HCT116 (cell line): ENCODE results near the gene DYNC2H1. TPM values are rescaled to one million over a fixed set of nuclear protein-coding genes. Genes with fewer than 3 reads are reported as not detected.

Experiments
- ATAC-seq: fragments of 200-7000 bp; cut with Tn5 transposase; 2 replicates; pipeline ENCODE4 v1.9.1; 2020; ENCODE audit warnings: mild to moderate bottlenecking, moderate library complexity
- BruUV-seq: library from RNA; stranded (reverse); fragments of 400-500 nt; replicated peaks from 2 replicates; lab custom pipeline; 2021; lab: Mats Ljungman, UMichigan
- CTCF ChIA-PET: fragments of 300-600 bp; sonication (Branson Sonifier 250); formaldehyde crosslinking; loops from one replicate; lab custom pipeline; 2021; ENCODE audit warnings: antibody characterized with exemption; lab: Charles Lee
- POLR2A ChIA-PET: fragments of 300-600, 350-600 bp; sonication (Branson Sonifier 250); formaldehyde crosslinking; loops from one replicate; lab custom pipeline; 2021; ENCODE audit warnings: antibody characterized with exemption; lab: Charles Lee
- RAD21 ChIA-PET, 2 experiments: fragments of 300-600 bp; sonication (Branson Sonifier 250); formaldehyde crosslinking; loops; one replicate each; lab custom pipeline; 2023; ENCODE audit warnings: low total read pairs in 2 of 2; ENCODE audit not compliant: uncharacterized antibody in 2 of 2, unreplicated experiment in 2 of 2, low non-redundant PET in 1 of 2; lab: Charles Lee
- DNase-seq: peaks from one replicate; pipeline ENCODE4 v3.0.0-alpha.2; 2010; ENCODE audit warnings: low read depth, low spot score
- H2AFZ ChIP-seq: fragments of 200-600 bp; shearing (Covaris generic), sonication (generic); 2 replicates; pipeline ENCODE4 v1.6.1; 2017; ENCODE audit warnings: low read depth, mixed run types, mixed read lengths, antibody characterized with exemption, low read length; ENCODE audit not compliant: poor library complexity, severe bottlenecking
- H3K27ac ChIP-seq: 2 replicates; pipeline ENCODE4 v1.5.1; 2012; ENCODE audit warnings: low read depth, low read length
- H3K27me3 ChIP-seq: fragments of 200-600 bp; sonication (generic); 2 replicates; pipeline ENCODE4 v1.6.1; 2016; ENCODE audit warnings: mixed run types, low read length, mixed read lengths; ENCODE audit not compliant: insufficient read depth
- H3K36me3 ChIP-seq, 2 experiments: fragments of 200-500 bp in 1 of 2; fragments of 200-600 bp in 1 of 2; sonication (Bioruptor generic) in 1 of 2; sonication (generic) in 1 of 2; 2 replicates each; pipeline versions ENCODE4 v1.5.1 to v1.6.1; 2014 to 2016; ENCODE audit warnings: low read length in 2 of 2, inconsistent platforms in 1 of 2, mixed read lengths in 1 of 2, mixed run types in 1 of 2; ENCODE audit not compliant: insufficient read depth in 2 of 2, control insufficient read depth in 1 of 2
- H3K4me1 ChIP-seq, 2 experiments: fragments of 200-600 bp in 1 of 2; sonication (generic) in 1 of 2; 2 replicates each; pipeline versions ENCODE4 v1.5.1 to v1.6.1; 2012 to 2017; ENCODE audit warnings: low read length in 2 of 2, inconsistent platforms in 1 of 2, mild to moderate bottlenecking in 1 of 2, mixed read lengths in 1 of 2, mixed run types in 1 of 2, moderate library complexity in 1 of 2; ENCODE audit not compliant: insufficient read depth in 2 of 2, control insufficient read depth in 1 of 2
- H3K4me2 ChIP-seq: fragments of 200-600 bp; sonication (generic); 2 replicates; pipeline ENCODE4 v1.6.1; 2017; ENCODE audit warnings: mixed run types, low read length, mixed read lengths
- H3K4me3 ChIP-seq, 2 experiments: fragments of 200-600 bp in 1 of 2; sonication (generic) in 1 of 2; replicated peaks in 1 of 2; 2 replicates each; pipeline ENCODE4 v1.5.1; 2011 to 2016; ENCODE audit warnings: low read length in 2 of 2, control low read depth in 1 of 2, low read depth in 1 of 2, mild to moderate bottlenecking in 1 of 2, mixed read lengths in 1 of 2, mixed run types in 1 of 2
- H3K79me2 ChIP-seq: fragments of 200-600 bp; sonication (generic); 2 replicates; pipeline ENCODE4 v1.6.1; 2017; ENCODE audit warnings: mild to moderate bottlenecking, mixed run types, low read length, moderate library complexity, mixed read lengths; ENCODE audit not compliant: insufficient read depth
- H3K9ac ChIP-seq: fragments of 200-600 bp; sonication (generic); 2 replicates; pipeline ENCODE4 v1.6.1; 2016; ENCODE audit warnings: low read length, mixed read lengths
- H3K9me2 ChIP-seq: fragments of 200-600 bp; sonication (generic), shearing (Covaris generic); 2 replicates; pipeline ENCODE4 v1.6.1; 2017; ENCODE audit warnings: mixed run types, mild to moderate bottlenecking, moderate library complexity; ENCODE audit not compliant: insufficient read depth
- H3K9me3 ChIP-seq, 2 experiments: fragments of 200-500 bp in 1 of 2; fragments of 200-600 bp in 1 of 2; sonication (Bioruptor generic) in 1 of 2; sonication (generic) in 1 of 2; 2 replicates each; pipeline ENCODE4 v1.6.1; 2014 to 2017; ENCODE audit warnings: low read length in 2 of 2, mixed read lengths in 2 of 2, inconsistent platforms in 1 of 2, low read depth in 1 of 2, mild to moderate bottlenecking in 1 of 2, mixed run types in 1 of 2, moderate library complexity in 1 of 2; ENCODE audit not compliant: control insufficient read depth in 1 of 2, insufficient read depth in 1 of 2
- H4K20me1 ChIP-seq: fragments of 200-600 bp; sonication (generic), shearing (Covaris generic); 2 replicates; pipeline ENCODE4 v1.6.1; 2017; ENCODE audit warnings: mixed run types, mild to moderate bottlenecking, moderate library complexity; ENCODE audit not compliant: insufficient read depth
- CBX3 ChIP-seq: IDR thresholded peaks from 2 replicates; pipeline ENCODE4 v1.6.1; 2012; ENCODE audit warnings: low read depth
- CEBPB ChIP-seq: IDR thresholded peaks from 2 replicates; pipeline ENCODE4 v1.6.1; 2012; ENCODE audit warnings: low read depth
- EGR1 ChIP-seq: IDR thresholded peaks from 2 replicates; pipeline ENCODE4 v1.6.1; 2012; ENCODE audit warnings: low read depth
- ELF1 ChIP-seq: IDR thresholded peaks from 2 replicates; pipeline ENCODE4 v1.6.1; 2012; ENCODE audit warnings: low read depth, borderline replicate concordance
- EZH2 ChIP-seq: fragments of 200-600 bp; sonication (generic); IDR thresholded peaks from 2 replicates; pipeline ENCODE4 v1.6.1; 2017; ENCODE audit warnings: antibody characterized with exemption, mixed run types
- EZH2phosphoT487 ChIP-seq: fragments of 200-600 bp; IDR thresholded peaks from 2 replicates; pipeline ENCODE4 v1.6.1; 2018; ENCODE audit warnings: antibody characterized with exemption, borderline replicate concordance
- FOSL1 ChIP-seq: IDR thresholded peaks from 2 replicates; pipeline ENCODE4 v1.6.1; 2012; ENCODE audit warnings: low read depth
- JUND ChIP-seq: IDR thresholded peaks from 2 replicates; pipeline ENCODE4 v1.6.1; 2012
- POLR2A ChIP-seq: IDR thresholded peaks from 2 replicates; pipeline ENCODE4 v1.7.0; 2011; ENCODE audit warnings: borderline replicate concordance; ENCODE audit not compliant: insufficient read depth, insufficient read length; ENCODE audit errors: extremely low read depth
- POLR2AphosphoS5 ChIP-seq: IDR thresholded peaks from 2 replicates; pipeline ENCODE4 v1.6.1; 2011; ENCODE audit warnings: mild to moderate bottlenecking, low read depth, low read length, moderate library complexity
- RAD21 ChIP-seq: IDR thresholded peaks from 2 replicates; pipeline ENCODE4 v1.6.1; 2012; ENCODE audit warnings: low read depth, mild to moderate bottlenecking
- SP1 ChIP-seq: IDR thresholded peaks from 2 replicates; pipeline ENCODE4 v1.6.1; 2012; ENCODE audit warnings: low read depth
- TCF7L2 ChIP-seq: IDR thresholded peaks from 2 replicates; pipeline ENCODE4 v1.7.0; 2011; ENCODE audit warnings: borderline replicate concordance, inconsistent platforms; ENCODE audit not compliant: insufficient read depth, insufficient read length; ENCODE audit errors: extremely low read depth
- YY1 ChIP-seq: IDR thresholded peaks from 2 replicates; pipeline ENCODE4 v1.6.1; 2011; ENCODE audit warnings: low read length, low read depth, moderate library complexity, mild to moderate bottlenecking; ENCODE audit not compliant: insufficient replicate concordance; ENCODE audit errors: extremely low read depth
- ZNF274 ChIP-seq: fragments of 200-500 bp; sonication (Bioruptor generic); IDR thresholded peaks from 2 replicates; pipeline ENCODE4 v1.6.1; 2014; ENCODE audit warnings: mild to moderate bottlenecking, low read depth, low read length, inconsistent platforms
- intact Hi-C: fragments of 100-400 bp; cut with micrococcal nuclease; formaldehyde crosslinking; loops from 2 replicates; pipeline ENCODE4 v1.10.0; 2022
- total RNA-seq: library from RNA; stranded (reverse); gene quantifications from one replicate; pipeline ENCODE4 v1.2.1, GENCODE V29; 2021; ENCODE audit not compliant: unreplicated experiment
- TF ChIP-seq, protein P1 (sequence below): IDR thresholded peaks from 2 replicates; pipeline ENCODE4 v1.6.1; 2011; ENCODE audit warnings: mild to moderate bottlenecking, low read length, moderate library complexity; ENCODE audit not compliant: insufficient replicate concordance; ENCODE audit errors: extremely low read depth
- TF ChIP-seq, protein P2 (sequence below): IDR thresholded peaks from 2 replicates; pipeline ENCODE4 v1.6.1; 2012
- TF ChIP-seq, protein P3 (sequence below): IDR thresholded peaks from 2 replicates; pipeline ENCODE4 v1.6.1; 2012
- TF ChIP-seq, protein P4 (sequence below): IDR thresholded peaks from 2 replicates; pipeline ENCODE4 v1.6.1; 2012; ENCODE audit warnings: low read depth

DYNC2H1 gene
- total RNA-seq, 1 experiment from 2014 or later: 1.5 TPM

DNA sequence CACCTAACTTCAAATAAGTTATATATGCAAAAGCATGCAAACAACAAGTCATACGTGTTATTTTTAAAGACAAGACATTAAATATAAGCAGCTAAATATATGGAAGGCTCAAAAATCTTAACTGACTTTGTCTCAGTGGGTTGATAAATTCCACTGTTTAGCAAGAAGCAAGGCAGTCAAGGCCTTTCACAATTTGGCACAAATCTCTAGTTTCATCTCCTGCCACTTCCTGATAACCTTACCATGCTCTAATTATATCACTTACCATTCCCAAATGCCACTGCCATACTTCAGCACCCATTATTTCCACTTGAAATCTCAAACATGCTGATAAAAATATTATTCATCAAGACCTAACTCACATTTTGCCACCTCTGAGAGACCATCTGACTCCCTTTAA is 42.1 kb upstream of the DYNC2H1 start:
- DNase-seq: no peak
- BruUV-seq: no TSS peak
- Histone ChIP-seq H3K9ac (no peak overlapping the region), H3K27me3 (no peaks in the 10 kb centered on the region), H3K9me3 (no peaks in the 10 kb centered on the region), H3K79me2 (peaks cover 78% of the 10 kb centered on the region), H3K4me3 (no peak overlapping the region), H3K4me1 (no peaks in the 10 kb centered on the region), H2AFZ (no peak overlapping the region), H3K4me2 (no peak overlapping the region), H3K27ac (no peak overlapping the region), H4K20me1 (peaks cover 21% of the 10 kb centered on the region; the same call in 1 of the 2 replicates), H3K9me2 (no peaks in the 10 kb centered on the region), H3K36me3 (peaks cover 20 to 39% of the 10 kb centered on the region in 2 experiments)
- ChIA-PET RAD21 (no interaction called here), POLR2A (no interaction called here), CTCF (no interaction called here)
- intact Hi-C loops: no loop called here
- ATAC-seq: no peak
- TF ChIP-seq YY1: no peak
- TF ChIP-seq, protein P1, sequence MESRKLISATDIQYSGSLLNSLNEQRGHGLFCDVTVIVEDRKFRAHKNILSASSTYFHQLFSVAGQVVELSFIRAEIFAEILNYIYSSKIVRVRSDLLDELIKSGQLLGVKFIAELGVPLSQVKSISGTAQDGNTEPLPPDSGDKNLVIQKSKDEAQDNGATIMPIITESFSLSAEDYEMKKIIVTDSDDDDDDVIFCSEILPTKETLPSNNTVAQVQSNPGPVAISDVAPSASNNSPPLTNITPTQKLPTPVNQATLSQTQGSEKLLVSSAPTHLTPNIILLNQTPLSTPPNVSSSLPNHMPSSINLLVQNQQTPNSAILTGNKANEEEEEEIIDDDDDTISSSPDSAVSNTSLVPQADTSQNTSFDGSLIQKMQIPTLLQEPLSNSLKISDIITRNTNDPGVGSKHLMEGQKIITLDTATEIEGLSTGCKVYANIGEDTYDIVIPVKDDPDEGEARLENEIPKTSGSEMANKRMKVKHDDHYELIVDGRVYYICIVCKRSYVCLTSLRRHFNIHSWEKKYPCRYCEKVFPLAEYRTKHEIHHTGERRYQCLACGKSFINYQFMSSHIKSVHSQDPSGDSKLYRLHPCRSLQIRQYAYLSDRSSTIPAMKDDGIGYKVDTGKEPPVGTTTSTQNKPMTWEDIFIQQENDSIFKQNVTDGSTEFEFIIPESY: no peak
- TF ChIP-seq SP1: no peak
- TF ChIP-seq FOSL1: no peak
- TF ChIP-seq CBX3: no peak
- no peak for TF ChIP-seq ZNF274
- no peak for TF ChIP-seq RAD21
- no peak for TF ChIP-seq EZH2
- TF ChIP-seq, protein P2, sequence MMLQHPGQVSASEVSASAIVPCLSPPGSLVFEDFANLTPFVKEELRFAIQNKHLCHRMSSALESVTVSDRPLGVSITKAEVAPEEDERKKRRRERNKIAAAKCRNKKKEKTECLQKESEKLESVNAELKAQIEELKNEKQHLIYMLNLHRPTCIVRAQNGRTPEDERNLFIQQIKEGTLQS: no peak
- no peak for TF ChIP-seq POLR2A
- TF ChIP-seq, protein P3, sequence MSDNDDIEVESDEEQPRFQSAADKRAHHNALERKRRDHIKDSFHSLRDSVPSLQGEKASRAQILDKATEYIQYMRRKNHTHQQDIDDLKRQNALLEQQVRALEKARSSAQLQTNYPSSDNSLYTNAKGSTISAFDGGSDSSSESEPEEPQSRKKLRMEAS: no peak
- TF ChIP-seq EGR1: no peak
- TF ChIP-seq, protein P4, sequence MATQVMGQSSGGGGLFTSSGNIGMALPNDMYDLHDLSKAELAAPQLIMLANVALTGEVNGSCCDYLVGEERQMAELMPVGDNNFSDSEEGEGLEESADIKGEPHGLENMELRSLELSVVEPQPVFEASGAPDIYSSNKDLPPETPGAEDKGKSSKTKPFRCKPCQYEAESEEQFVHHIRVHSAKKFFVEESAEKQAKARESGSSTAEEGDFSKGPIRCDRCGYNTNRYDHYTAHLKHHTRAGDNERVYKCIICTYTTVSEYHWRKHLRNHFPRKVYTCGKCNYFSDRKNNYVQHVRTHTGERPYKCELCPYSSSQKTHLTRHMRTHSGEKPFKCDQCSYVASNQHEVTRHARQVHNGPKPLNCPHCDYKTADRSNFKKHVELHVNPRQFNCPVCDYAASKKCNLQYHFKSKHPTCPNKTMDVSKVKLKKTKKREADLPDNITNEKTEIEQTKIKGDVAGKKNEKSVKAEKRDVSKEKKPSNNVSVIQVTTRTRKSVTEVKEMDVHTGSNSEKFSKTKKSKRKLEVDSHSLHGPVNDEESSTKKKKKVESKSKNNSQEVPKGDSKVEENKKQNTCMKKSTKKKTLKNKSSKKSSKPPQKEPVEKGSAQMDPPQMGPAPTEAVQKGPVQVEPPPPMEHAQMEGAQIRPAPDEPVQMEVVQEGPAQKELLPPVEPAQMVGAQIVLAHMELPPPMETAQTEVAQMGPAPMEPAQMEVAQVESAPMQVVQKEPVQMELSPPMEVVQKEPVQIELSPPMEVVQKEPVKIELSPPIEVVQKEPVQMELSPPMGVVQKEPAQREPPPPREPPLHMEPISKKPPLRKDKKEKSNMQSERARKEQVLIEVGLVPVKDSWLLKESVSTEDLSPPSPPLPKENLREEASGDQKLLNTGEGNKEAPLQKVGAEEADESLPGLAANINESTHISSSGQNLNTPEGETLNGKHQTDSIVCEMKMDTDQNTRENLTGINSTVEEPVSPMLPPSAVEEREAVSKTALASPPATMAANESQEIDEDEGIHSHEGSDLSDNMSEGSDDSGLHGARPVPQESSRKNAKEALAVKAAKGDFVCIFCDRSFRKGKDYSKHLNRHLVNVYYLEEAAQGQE: no peak
- TF ChIP-seq POLR2AphosphoS5: no peak
- no peak for TF ChIP-seq ELF1
- no peak for TF ChIP-seq CEBPB
- no peak for TF ChIP-seq TCF7L2
- TF ChIP-seq EZH2phosphoT487: no peak
- no peak for TF ChIP-seq JUND
